Suprapubic skin (tissue), 4 donors: ENCODE data around the gene TMEFF2. TPM values are rescaled to one million over a fixed set of nuclear protein-coding genes. Genes with fewer than 3 reads are reported as not detected.

Experiments
- DNase-seq, 2 donors: peaks; one replicate each; pipeline ENCODE4 v3.0.0-alpha.2; 2019; ENCODE audit warnings: low spot score in 2 of 2
- H3K27ac ChIP-seq: fragments of 200-600 bp; sonication (generic); one replicate; pipeline ENCODE4 v1.5.1; 2019
- H3K27me3 ChIP-seq: fragments of 200-600 bp; sonication (generic); one replicate; pipeline ENCODE4 v1.5.1; 2019
- H3K36me3 ChIP-seq: fragments of 200-600 bp; sonication (generic); one replicate; pipeline ENCODE4 v1.5.1; 2019
- H3K4me1 ChIP-seq: fragments of 200-600 bp; sonication (generic); one replicate; pipeline ENCODE4 v1.5.1; 2019
- H3K4me3 ChIP-seq: fragments of 200-600 bp; sonication (generic); one replicate; pipeline ENCODE4 v1.5.1; 2019; ENCODE audit warnings: mild to moderate bottlenecking
- H3K9me3 ChIP-seq: fragments of 200-600 bp; sonication (generic); one replicate; pipeline ENCODE4 v1.5.1; 2019
- CTCF ChIP-seq, 2 donors: fragments of 200-600 bp in 1 of 2; fragments of 450-650 bp in 1 of 2; sonication (generic) in 1 of 2; IDR thresholded peaks; one replicate each; pipeline ENCODE4 v1.5.1; 2016 to 2019; ENCODE audit warnings: antibody characterized with exemption in 2 of 2, mild to moderate bottlenecking in 1 of 2, moderate library complexity in 1 of 2
- EP300 ChIP-seq: sonication (generic); formaldehyde crosslinking; IDR thresholded peaks from one replicate; pipeline ENCODE4 v1.6.1; 2017; ENCODE audit warnings: antibody characterized with exemption
- POLR2A ChIP-seq, 2 donors: fragments of 450-650 bp; IDR thresholded peaks; one replicate each; pipeline ENCODE4 v1.6.1; 2017; ENCODE audit warnings: antibody characterized with exemption in 2 of 2, mild to moderate bottlenecking in 2 of 2, moderate library complexity in 2 of 2
- POLR2AphosphoS5 ChIP-seq, 3 donors: sonication (generic); formaldehyde crosslinking; IDR thresholded peaks; one replicate each; pipeline ENCODE4 v1.6.1; 2017; ENCODE audit warnings: antibody characterized with exemption in 3 of 3
- WGBS: methylation state at CpG from one replicate; pipeline ENCODE4 v1.1.5; 2018; 5-methylcytosine and 5-hydroxymethylcytosine counted together
- total RNA-seq, 4 donors: library from RNA; depleted of rRNA; stranded (reverse); fragments of >200 nt; gene quantifications; one replicate each; pipeline ENCODE4 v1.1.0, GENCODE V29; 2016

Gene TMEFF2
- total RNA-seq, 4 donors from 2014 or later: 0.36 TPM; not detected in 3

GRCh38 chr2:191913796-191914195, 280.9 kb downstream of the TMEFF2 start:
- Histone ChIP-seq H3K4me3 (no peak overlapping the region), H3K27ac (no peak overlapping the region), H3K9me3 (no peaks in the 10 kb centered on the region), H3K4me1 (no peaks in the 10 kb centered on the region), H3K27me3 (no peaks in the 10 kb centered on the region), H3K36me3 (no peaks in the 10 kb centered on the region)
- 77% methylated on average over 1 of the region's 1 CpG for WGBS
- TF ChIP-seq POLR2A (IDR thresholded peaks at IDR 0.05): no peak
- TF ChIP-seq EP300: no peak
- no peak for TF ChIP-seq POLR2AphosphoS5 (IDR thresholded peaks at IDR 0.05)
- no peak for TF ChIP-seq CTCF (IDR thresholded peaks at IDR 0.05)
- no peak for DNase-seq

GRCh38 chr2:191912764-191913163, 282.0 kb downstream of the TMEFF2 start:
- Histone ChIP-seq H3K4me1 (no peaks in the 10 kb centered on the region), H3K36me3 (no peaks in the 10 kb centered on the region), H3K9me3 (no peaks in the 10 kb centered on the region), H3K27me3 (no peaks in the 10 kb centered on the region), H3K4me3 (no peak overlapping the region), H3K27ac (no peak overlapping the region)
- DNase-seq: no peak
- TF ChIP-seq EP300 (no peak), POLR2AphosphoS5 (IDR thresholded peaks at IDR 0.05) (no peak)
- WGBS: 71% methylated on average over 3 of the region's 3 CpGs

- no peaks in the 10 kb centered on the region for H3K27me3 ChIP-seq
- TF ChIP-seq CTCF (IDR thresholded peaks at IDR 0.05) (no peak), POLR2AphosphoS5 (IDR thresholded peaks at IDR 0.05) (no peak), EP300 (no peak), POLR2A (IDR thresholded peaks at IDR 0.05) (no peak)
- no peaks in the 10 kb centered on the region for H3K36me3 ChIP-seq
- DNase-seq: no peak
- no peak overlapping the region for H3K4me3 ChIP-seq
- WGBS: 64% methylated on average over 2 of the region's 2 CpGs
- H3K27ac ChIP-seq: no peak overlapping the region
- H3K4me1 ChIP-seq: no peaks in the 10 kb centered on the region
- H3K9me3 ChIP-seq: no peaks in the 10 kb centered on the region
Observed at GRCh38 chr2:191910518-191910917, 284.2 kb downstream of the TMEFF2 start.

- Histone ChIP-seq H3K9me3 (no peaks in the 10 kb centered on the region), H3K27me3 (no peaks in the 10 kb centered on the region), H3K4me3 (no peak overlapping the region), H3K36me3 (no peaks in the 10 kb centered on the region), H3K4me1 (no peaks in the 10 kb centered on the region), H3K27ac (no peak overlapping the region)
- DNase-seq: no peak
- TF ChIP-seq POLR2A (IDR thresholded peaks at IDR 0.05): no peak
- no peak for TF ChIP-seq POLR2AphosphoS5 (IDR thresholded peaks at IDR 0.05)
- no peak for TF ChIP-seq EP300
- no peak for TF ChIP-seq CTCF (IDR thresholded peaks at IDR 0.05)
Observed at GRCh38 chr2:191908874-191909273, 285.9 kb downstream of the TMEFF2 start.

GRCh38 chr2:191907545-191907944, 287.2 kb downstream of the TMEFF2 start:
- no peaks in the 10 kb centered on the region for H3K27me3 ChIP-seq
- no peaks in the 10 kb centered on the region for H3K9me3 ChIP-seq
- no peaks in the 10 kb centered on the region for H3K4me1 ChIP-seq
- no peaks in the 10 kb centered on the region for H3K36me3 ChIP-seq
- WGBS: 80% methylated on average over 3 of the region's 3 CpGs
- no peak for TF ChIP-seq EP300
- TF ChIP-seq CTCF (IDR thresholded peaks at IDR 0.05): no peak
- TF ChIP-seq POLR2AphosphoS5 (IDR thresholded peaks at IDR 0.05): no peak
- TF ChIP-seq POLR2A (IDR thresholded peaks at IDR 0.05): no peak
- no peak overlapping the region for H3K4me3 ChIP-seq
- DNase-seq: no peak
- H3K27ac ChIP-seq: no peak overlapping the region

- no peak for DNase-seq
- no peaks in the 10 kb centered on the region for H3K9me3 ChIP-seq
- no peaks in the 10 kb centered on the region for H3K4me1 ChIP-seq
- H3K4me3 ChIP-seq: no peak overlapping the region
- H3K36me3 ChIP-seq: no peaks in the 10 kb centered on the region
- TF ChIP-seq POLR2A (IDR thresholded peaks at IDR 0.05) (no peak), POLR2AphosphoS5 (IDR thresholded peaks at IDR 0.05) (no peak), CTCF (IDR thresholded peaks at IDR 0.05) (no peak), EP300 (no peak)
- H3K27ac ChIP-seq: no peak overlapping the region
- no peaks in the 10 kb centered on the region for H3K27me3 ChIP-seq
Observed at GRCh38 chr2:191907091-191907490, 287.6 kb downstream of the TMEFF2 start.
